Measurements from ENCODE around the gene TRIM15. TPM values are rescaled to one million over a fixed set of nuclear protein-coding genes. Genes with fewer than 3 reads are reported as not detected.

TRIM15 gene
- polyA plus RNA-seq, 1 donor = not detected

GRCh38 chr6:30145818-30146217 is 17.5 kb upstream of the TRIM15 start:
- no peak for DNase-seq (ENCODE audit: low read depth)

DNA sequence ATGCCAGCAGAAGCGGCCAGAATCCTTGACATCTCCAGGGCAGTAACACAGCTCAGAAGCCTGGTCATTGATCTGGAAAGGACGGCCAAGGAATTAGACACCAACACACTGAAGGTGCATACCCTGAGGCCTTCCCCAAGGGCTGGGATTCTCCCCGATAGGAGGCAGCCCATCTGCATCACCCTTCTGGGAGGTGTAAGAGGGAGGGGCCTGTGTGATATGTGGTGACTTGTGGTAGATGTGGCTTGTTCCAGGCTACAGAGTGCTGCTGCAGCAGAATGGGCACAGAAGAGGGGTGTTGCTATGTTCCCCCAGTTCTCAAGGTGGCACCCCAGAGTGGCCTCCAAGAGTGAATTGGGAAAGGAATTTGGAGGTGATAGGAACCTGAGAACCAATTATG is 16.2 kb upstream of the TRIM15 start:
- DNase-seq (ENCODE audit: low read depth) = no peak

- DNase-seq (ENCODE audit: low read depth) = no peak
Measured at GRCh38 chr6:30149234-30149633, 14.1 kb upstream of the TRIM15 start.

- no peak for DNase-seq (ENCODE audit: low read depth)
Measured at GRCh38 chr6:30149858-30150550, 13.3 kb upstream of the TRIM15 start.

GRCh38 chr6:30150671-30151395 is 12.5 kb upstream of the TRIM15 start:
- no peak for DNase-seq (ENCODE audit: low read depth)

- DNase-seq (ENCODE audit: low read depth) = no peak
Measured at GRCh38 chr6:30151580-30151979, 11.8 kb upstream of the TRIM15 start.

GRCh38 chr6:30152016-30152673 is 11.2 kb upstream of the TRIM15 start:
- no peak for DNase-seq (ENCODE audit: low read depth)

- no peak for DNase-seq (ENCODE audit: low read depth)
Measured at GRCh38 chr6:30152910-30153610, 10.3 kb upstream of the TRIM15 start.

GRCh38 chr6:30154061-30154460 is 9.3 kb upstream of the TRIM15 start:
- DNase-seq (ENCODE audit: low read depth) = no peak

GRCh38 chr6:30154709-30155519 is 8.4 kb upstream of the TRIM15 start:
- no peak for DNase-seq (ENCODE audit: low read depth)

DNA sequence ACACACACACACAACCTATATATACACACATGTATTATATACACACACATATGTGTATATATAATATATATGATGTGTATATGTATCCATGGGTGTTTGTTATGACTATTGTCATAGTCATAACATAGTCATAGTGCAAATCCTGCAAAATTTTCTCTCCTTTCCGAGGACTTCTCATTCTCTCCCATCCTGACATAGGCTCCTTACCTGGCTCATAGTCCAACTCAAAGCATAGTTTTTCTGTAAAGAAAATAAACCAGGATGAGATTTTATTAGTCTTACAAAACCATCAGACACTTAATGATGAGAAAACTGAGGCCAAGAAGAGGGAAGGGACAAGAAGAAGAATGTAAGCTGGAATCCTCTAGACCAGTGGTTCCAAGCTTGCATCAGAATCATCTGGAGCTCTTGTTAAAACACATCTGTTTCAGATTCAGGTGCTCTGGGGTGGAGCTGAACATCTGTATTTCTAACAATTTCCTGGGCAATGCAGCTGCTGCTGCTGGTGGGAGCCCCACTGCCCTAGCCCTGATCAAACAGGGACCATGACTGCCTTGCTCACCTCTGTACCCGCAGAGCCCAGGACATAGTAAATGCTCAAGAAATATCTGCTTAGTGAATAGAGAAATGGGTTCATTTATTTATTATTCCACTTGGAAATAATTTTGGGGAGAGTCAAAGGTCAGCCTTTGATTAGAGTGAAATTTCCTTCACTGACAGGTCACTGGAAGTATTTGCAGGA is 7.7 kb upstream of the TRIM15 start:
- DNase-seq (ENCODE audit: low read depth) = no peak

DNA sequence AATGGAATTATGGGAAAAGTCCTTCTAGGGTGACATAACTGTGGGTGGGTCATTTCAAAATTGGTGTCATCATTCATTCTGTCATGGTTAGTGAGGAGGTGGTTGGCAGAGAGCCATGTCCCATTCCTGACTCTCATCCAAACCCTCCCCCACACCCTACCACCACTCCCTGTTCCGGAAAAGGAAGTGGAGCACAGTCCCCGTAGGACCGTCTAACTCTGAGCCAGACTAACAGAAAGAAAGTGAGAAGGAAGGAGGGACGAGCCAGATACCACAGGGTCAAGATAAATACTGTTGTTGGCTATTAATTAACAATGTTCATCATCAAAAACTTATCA is 7.1 kb upstream of the TRIM15 start:
- no peak for DNase-seq (ENCODE audit: low read depth)

- DNase-seq (ENCODE audit: low read depth) = no peak
Measured at GRCh38 chr6:30156774-30157173, 6.6 kb upstream of the TRIM15 start.

GRCh38 chr6:30157581-30157980 is 5.8 kb upstream of the TRIM15 start:
- no peak for DNase-seq (ENCODE audit: low read depth)

GRCh38 chr6:30157999-30158398 is 5.3 kb upstream of the TRIM15 start:
- no peak for DNase-seq (ENCODE audit: low read depth)

GRCh38 chr6:30158475-30159040 is 4.8 kb upstream of the TRIM15 start:
- no peak for DNase-seq (ENCODE audit: low read depth)

DNA sequence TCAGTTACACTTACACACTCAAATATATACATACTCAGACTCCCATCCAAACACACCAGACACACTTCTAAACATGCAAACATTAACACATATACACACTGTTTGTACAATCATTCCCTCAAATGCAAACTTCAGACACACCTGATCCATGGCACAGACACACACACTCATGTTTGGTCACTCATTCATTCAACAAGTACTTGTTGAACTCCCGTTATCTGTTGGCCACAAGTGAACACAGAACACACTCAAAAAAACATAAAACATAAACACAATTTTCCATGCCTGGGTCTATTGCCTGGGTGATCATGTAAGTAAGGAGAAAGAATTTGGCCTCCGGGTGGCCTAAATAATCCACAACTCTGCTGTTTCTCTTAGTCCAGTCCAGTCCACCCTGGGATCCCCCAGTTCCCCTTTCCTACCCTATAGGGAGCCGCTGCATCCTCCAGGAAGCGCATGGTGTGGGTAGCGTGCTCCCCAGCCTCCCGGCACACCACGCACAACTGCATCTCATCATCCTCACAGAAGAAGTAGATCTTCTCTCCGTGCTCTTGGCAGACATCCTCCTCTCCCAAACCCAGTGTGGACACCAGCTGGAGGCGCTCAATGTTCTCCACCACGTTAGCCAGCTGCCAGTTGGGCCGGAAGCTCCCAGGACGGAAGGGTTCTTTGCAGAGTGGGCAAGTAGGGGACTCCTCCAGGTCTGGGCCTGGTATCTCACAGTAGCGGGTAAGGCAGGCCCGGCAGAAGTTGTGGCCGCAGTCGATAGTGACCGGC is 3.1 kb upstream of the TRIM15 start:
- DNase-seq (ENCODE audit: low read depth) = no peak

GRCh38 chr6:30160785-30161531 is 2.4 kb upstream of the TRIM15 start, which contains the start of gene TRIM10:
TRIM10 (minus strand) TSS chr6:30161211; CDS start chr6:30160858, 353 bp downstream.
- DNase-seq (ENCODE audit: low read depth) = no peak
